Ishikawa (cell line): ENCODE results near the gene TTPAL.

Experiments used
- CEBPB ChIP-seq: IDR thresholded peaks from 2 replicates; pipeline ENCODE4 v1.6.1; 2012
- CREB1 ChIP-seq: IDR thresholded peaks from 2 replicates; pipeline ENCODE4 v1.6.1; 2012; ENCODE audit warnings: low read depth
- EGR1 ChIP-seq: IDR thresholded peaks from 2 replicates; pipeline ENCODE4 v1.6.1; 2012
- EP300 ChIP-seq: IDR thresholded peaks from 2 replicates; pipeline ENCODE4 v1.6.1; 2012; ENCODE audit warnings: borderline replicate concordance
- FOXM1 ChIP-seq: IDR thresholded peaks from 2 replicates; pipeline ENCODE4 v1.6.1; 2012; ENCODE audit warnings: low read depth, borderline replicate concordance
- MAX ChIP-seq: IDR thresholded peaks from 2 replicates; pipeline ENCODE4 v1.6.1; 2012
- NFIC ChIP-seq: IDR thresholded peaks from 2 replicates; pipeline ENCODE4 v1.6.1; 2012
- RAD21 ChIP-seq: IDR thresholded peaks from 2 replicates; pipeline ENCODE4 v1.6.1; 2012; ENCODE audit warnings: low read depth
- REST ChIP-seq: IDR thresholded peaks from 2 replicates; pipeline ENCODE4 v1.6.1; 2012; ENCODE audit warnings: low read depth, mild to moderate bottlenecking
- TAF1 ChIP-seq: IDR thresholded peaks from 2 replicates; pipeline ENCODE4 v1.6.1; 2012; ENCODE audit warnings: low read depth, mild to moderate bottlenecking
- TCF12 ChIP-seq: IDR thresholded peaks from 2 replicates; pipeline ENCODE4 v1.6.1; 2012; ENCODE audit warnings: low read depth
- TEAD4 ChIP-seq: IDR thresholded peaks from 2 replicates; pipeline ENCODE4 v1.6.1; 2012
- USF1 ChIP-seq: IDR thresholded peaks from 2 replicates; pipeline ENCODE4 v1.6.1; 2012
- YY1 ChIP-seq: IDR thresholded peaks from 2 replicates; pipeline ENCODE4 v1.6.1; 2012; ENCODE audit warnings: low read depth
- ZBTB7A ChIP-seq: IDR thresholded peaks from 2 replicates; pipeline ENCODE4 v1.6.1; 2012; ENCODE audit warnings: low read depth

The TTPAL gene

GRCh38 chr20:44533928-44534327 lies 58.3 kb downstream of the TTPAL start:
- TF ChIP-seq EGR1 (no peak), REST (no peak)

GRCh38 chr20:44536175-44536574 lies 60.5 kb downstream of the TTPAL start:
- TF ChIP-seq ZBTB7A (no peak), FOXM1 (no peak), EP300 (no peak), EGR1 (no peak), TAF1 (no peak), REST (no peak), CREB1 (no peak), TEAD4 (no peak), CEBPB (no peak), YY1 (no peak), NFIC (no peak), USF1 (no peak), MAX (no peak), RAD21 (no peak), TCF12 (no peak)

GRCh38 chr20:44537993-44538392 lies 62.3 kb downstream of the TTPAL start:
- TF ChIP-seq TCF12 (no peak), REST (no peak), NFIC (no peak), YY1 (no peak), TEAD4 (no peak), RAD21 (no peak), FOXM1 (no peak), EGR1 (no peak), MAX (no peak), ZBTB7A (no peak), TAF1 (no peak)

DNA sequence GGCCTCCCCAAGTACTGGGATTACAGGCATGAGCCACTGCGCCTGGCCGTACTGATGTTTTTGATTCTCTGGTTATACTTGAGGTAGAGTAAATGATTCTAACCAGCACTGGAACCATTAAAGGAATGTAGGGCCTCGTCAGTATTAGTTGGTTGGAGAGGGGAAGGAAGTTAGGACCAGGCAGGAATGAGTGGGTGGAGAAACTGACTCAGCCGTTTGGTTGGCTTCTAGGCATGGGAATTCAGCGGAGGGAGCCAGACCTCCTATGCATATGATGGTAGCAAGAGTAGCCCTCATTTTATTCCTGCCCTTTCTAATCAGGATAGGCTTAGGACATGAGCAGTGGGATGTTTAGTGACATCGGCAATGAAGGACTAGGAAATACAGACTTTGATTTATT lies 65.2 kb downstream of the TTPAL start:
- TF ChIP-seq EP300 (no peak), REST (no peak), USF1 (no peak), YY1 (no peak), MAX (no peak), TCF12 (no peak), EGR1 (no peak), CEBPB (no peak), CREB1 (no peak), TEAD4 (no peak), FOXM1 (no peak)
